ENCODE data around the gene IL22RA2. TPM values are rescaled to one million over a fixed set of nuclear protein-coding genes. Genes with fewer than 3 reads are reported as not detected.

Gene IL22RA2
- total and polyA plus RNA-seq, 9 of the 15 experiments (the other 6 are each of a cell fraction or from before 2014, with no cell fraction given): 0.03 TPM; not detected in 8

GRCh38 chr6:137112067-137112355 is 61.4 kb downstream of the IL22RA2 start (continued):
- TF ChIP-seq ZNF318 (IDR thresholded peaks at IDR 0.05; ENCODE audit: borderline replicate concordance in 1 of 2, low read depth in 1 of 2) (no peak), PURB (CRISPR knock-in tag; IDR thresholded peaks at IDR 0.05; ENCODE audit: low read depth) (no peak), BRCA1 (IDR thresholded peaks at IDR 0.05) (no peak), BRCA1 (CRISPR knock-in tag; IDR thresholded peaks at IDR 0.05) (no peak), SMC3 (conservative IDR thresholded peaks at IDR 0.05; ENCODE audit: insufficient read depth, low read depth, low read length) (no peak), FOXK2 (conservative IDR thresholded peaks at IDR 0.05 in 1 of 2, IDR thresholded peaks at IDR 0.05 in 1 of 2; ENCODE audit: low read depth in 2 of 2) (no peak), HMBOX1 (IDR thresholded peaks at IDR 0.05) (no peak), ATF3 (IDR thresholded peaks at IDR 0.05) (0 out of 2 replicates have a peak, but pooled peaks have one; percentile 21), ATF3 (CRISPR knock-in tag; conservative IDR thresholded peaks at IDR 0.05) (no peak), JUND (IDR thresholded peaks at IDR 0.05; ENCODE audit: borderline replicate concordance, low read depth, low read length) (peak; percentile 15; the same call in 1 of the 2 replicates), JUND (tag; IDR thresholded peaks at IDR 0.05; ENCODE audit: borderline replicate concordance, low read depth, low read length) (peak; percentile 48; the same call in 2 of the 3 replicates), ZNF197 (CRISPR knock-in tag; IDR thresholded peaks at IDR 0.05; ENCODE audit: low read depth) (no peak), MEIS2 (IDR thresholded peaks at IDR 0.05; ENCODE audit: partially characterized antibody) (peak; percentile 21)

Data from K562 (cell line).